ENCODE results near the gene ZNF41. TPM values are rescaled to one million over a fixed set of nuclear protein-coding genes. Genes with fewer than 3 reads are reported as not detected.

Gene ZNF41
- total RNA-seq, 1 donor from 2014 or later, result 5.7 TPM

DNA sequence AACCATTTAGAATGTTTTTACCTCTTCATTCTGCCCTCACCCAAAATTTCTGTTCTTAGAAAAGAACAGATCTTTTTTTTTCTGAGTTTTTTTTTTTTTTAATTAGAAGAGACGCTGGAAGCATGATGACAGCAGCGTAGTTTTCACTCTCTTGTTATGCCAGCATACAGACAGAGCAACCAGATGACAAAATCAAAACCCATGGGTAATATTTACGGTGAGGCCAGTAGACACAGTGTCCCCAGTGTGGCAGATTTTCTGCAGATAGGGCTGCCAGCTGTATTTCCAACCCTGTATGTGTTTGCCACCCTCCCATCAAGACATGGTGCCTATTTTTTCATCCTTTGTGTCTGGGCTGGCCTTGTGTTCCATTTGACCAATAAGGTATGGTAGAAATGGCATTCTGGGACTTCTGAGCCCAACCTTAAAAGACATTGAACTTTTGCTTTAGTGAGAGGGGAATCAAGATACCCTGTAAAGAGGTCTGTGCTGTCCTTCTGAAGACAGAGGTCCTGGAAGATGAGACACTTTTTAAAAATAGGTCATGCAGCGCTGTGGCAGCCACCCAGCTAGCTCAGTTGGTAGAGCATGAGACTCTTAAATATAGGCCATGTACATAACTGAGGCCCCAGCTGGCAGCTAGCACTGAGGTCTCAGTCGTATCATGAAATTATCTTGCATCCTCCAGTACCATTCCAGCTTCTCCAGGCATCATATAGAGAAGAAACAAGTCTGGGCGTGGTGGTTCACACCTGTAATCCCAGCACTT, 6.7 kb upstream of the ZNF41 start:
- Mint-ChIP-seq H3K27ac (ENCODE audit: unreplicated experiment) (no peak overlapping the region), H3K9me3 (ENCODE audit: unreplicated experiment) (no peaks in the 10 kb centered on the region), H3K4me1 (ENCODE audit: unreplicated experiment) (peaks cover 7% of the 10 kb centered on the region), H3K4me3 (ENCODE audit: unreplicated experiment) (no peak overlapping the region), H3K27me3 (ENCODE audit: unreplicated experiment) (no peaks in the 10 kb centered on the region), H3K36me3 (ENCODE audit: low read depth, unreplicated experiment) (no peaks in the 10 kb centered on the region)
- DNase-seq (ENCODE audit: low spot score), result no peak
- TF ChIP-seq, protein P1, sequence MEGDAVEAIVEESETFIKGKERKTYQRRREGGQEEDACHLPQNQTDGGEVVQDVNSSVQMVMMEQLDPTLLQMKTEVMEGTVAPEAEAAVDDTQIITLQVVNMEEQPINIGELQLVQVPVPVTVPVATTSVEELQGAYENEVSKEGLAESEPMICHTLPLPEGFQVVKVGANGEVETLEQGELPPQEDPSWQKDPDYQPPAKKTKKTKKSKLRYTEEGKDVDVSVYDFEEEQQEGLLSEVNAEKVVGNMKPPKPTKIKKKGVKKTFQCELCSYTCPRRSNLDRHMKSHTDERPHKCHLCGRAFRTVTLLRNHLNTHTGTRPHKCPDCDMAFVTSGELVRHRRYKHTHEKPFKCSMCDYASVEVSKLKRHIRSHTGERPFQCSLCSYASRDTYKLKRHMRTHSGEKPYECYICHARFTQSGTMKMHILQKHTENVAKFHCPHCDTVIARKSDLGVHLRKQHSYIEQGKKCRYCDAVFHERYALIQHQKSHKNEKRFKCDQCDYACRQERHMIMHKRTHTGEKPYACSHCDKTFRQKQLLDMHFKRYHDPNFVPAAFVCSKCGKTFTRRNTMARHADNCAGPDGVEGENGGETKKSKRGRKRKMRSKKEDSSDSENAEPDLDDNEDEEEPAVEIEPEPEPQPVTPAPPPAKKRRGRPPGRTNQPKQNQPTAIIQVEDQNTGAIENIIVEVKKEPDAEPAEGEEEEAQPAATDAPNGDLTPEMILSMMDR (IDR thresholded peaks at IDR 0.05; ENCODE audit: unreplicated experiment), result no peak

DNA sequence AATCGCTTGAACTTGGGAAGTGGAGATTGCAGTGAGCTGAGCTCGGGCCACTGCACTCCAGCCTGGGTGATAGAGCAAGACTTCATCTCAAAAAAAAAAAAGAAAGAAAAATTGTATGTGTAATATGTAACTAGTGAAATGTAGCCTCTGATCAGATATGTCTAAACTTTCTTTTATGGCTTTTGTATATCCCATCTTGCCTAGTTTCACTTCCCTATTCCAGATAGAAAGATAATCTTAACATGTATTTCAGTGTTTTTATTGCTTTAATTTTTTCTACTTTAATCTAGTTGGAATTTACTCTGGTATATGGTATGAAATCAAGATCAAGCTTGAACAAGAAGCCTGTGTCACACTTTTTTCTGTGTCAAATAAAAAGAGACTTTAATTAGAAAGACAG, 1.9 kb upstream of the ZNF41 start:
- Mint-ChIP-seq H3K27ac (ENCODE audit: unreplicated experiment) (peak overlapping the region; percentile 81), H3K36me3 (ENCODE audit: low read depth, unreplicated experiment) (peaks cover 5% of the 10 kb centered on the region), H3K4me3 (ENCODE audit: unreplicated experiment) (no peak overlapping the region), H3K9me3 (ENCODE audit: unreplicated experiment) (no peaks in the 10 kb centered on the region), H3K4me1 (ENCODE audit: unreplicated experiment) (peaks cover 21% of the 10 kb centered on the region), H3K27me3 (ENCODE audit: unreplicated experiment) (peaks cover 4% of the 10 kb centered on the region)
- no peak for DNase-seq (ENCODE audit: low spot score)
- TF ChIP-seq, protein P1 (IDR thresholded peaks at IDR 0.05; ENCODE audit: unreplicated experiment), result no peak

DNA sequence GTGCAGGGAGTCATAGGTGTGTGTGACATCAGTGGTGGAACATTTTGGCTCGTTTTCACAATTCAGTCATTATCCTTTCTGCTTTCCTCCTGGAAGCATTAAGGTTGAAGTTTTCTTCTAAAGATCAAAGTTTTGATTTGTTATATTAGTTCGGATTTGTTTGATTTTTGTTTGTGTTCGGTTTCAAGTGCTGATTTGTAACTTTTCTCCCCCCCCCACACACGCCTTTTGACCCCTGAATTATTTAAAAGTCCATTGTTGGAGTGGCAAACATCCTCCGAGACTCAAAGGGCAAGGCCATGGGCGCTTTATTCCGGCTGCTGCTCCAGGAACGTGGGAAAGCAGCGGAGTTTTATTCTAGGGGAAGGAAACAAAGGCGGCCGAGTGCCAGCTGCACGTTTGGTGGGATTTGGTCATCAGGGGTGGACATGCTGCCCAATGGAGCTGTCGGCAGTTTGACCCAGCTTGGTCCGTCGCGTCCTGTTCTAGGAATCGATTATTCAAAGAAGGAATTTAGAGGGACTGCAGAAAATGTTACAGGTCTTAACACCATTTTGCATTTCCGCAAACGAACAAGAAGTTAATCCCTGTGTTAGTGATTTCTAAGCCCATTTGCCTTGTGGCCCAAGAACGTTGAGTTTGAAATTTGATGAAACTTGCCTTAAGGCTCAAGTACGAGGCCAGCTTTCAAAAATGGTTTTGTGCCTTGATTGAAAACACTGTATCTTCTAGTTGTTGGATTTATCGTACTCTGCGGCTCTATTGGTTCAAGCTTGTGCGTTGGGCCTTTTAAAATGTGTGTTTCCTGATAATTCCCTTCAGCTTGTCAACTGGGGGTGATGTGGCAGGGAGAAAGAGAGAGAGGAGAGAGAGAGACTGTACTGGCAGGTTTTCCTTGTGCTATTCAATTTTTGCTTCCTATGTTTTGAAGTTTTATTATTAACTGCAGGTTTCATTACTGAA, 565 bp upstream of the ZNF41 start:
- Mint-ChIP-seq H3K4me3 (ENCODE audit: unreplicated experiment) (peak overlapping the region; percentile 90), H3K36me3 (ENCODE audit: low read depth, unreplicated experiment) (peaks cover 5% of the 10 kb centered on the region), H3K27ac (ENCODE audit: unreplicated experiment) (peak overlapping the region; percentile 97), H3K27me3 (ENCODE audit: unreplicated experiment) (peaks cover 4% of the 10 kb centered on the region), H3K9me3 (ENCODE audit: unreplicated experiment) (no peaks in the 10 kb centered on the region), H3K4me1 (ENCODE audit: unreplicated experiment) (peaks cover 21% of the 10 kb centered on the region)
- DNase-seq (ENCODE audit: low spot score), result peak; percentile 12
- TF ChIP-seq, protein P1 (IDR thresholded peaks at IDR 0.05; ENCODE audit: unreplicated experiment), result no peak

DNA sequence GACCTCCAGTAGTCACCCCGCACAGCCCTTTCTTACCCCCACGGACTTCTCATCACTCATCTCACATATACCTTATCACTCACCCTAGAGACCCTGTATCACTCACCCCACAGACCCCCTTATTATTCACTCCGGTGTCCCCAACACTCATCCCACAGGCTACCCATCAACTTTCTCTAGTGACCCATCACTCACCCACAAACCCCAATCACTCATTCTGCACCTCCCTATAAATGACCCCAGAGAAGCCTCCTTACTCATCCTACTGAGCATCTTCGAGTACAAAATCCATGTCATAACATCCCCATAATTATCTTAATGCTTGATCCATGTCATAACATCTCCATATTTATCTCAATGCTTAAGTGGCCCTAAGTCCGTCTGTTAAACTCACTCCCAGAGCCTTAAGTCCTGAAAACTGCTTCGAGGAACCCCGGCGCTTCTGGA, 934 bp downstream of the ZNF41 start:
- Mint-ChIP-seq H3K27ac (ENCODE audit: unreplicated experiment) (peak overlapping the region; percentile 89), H3K4me3 (ENCODE audit: unreplicated experiment) (peak overlapping the region; percentile 93), H3K4me1 (ENCODE audit: unreplicated experiment) (peaks cover 21% of the 10 kb centered on the region), H3K27me3 (ENCODE audit: unreplicated experiment) (peaks cover 4% of the 10 kb centered on the region), H3K36me3 (ENCODE audit: low read depth, unreplicated experiment) (peaks cover 5% of the 10 kb centered on the region), H3K9me3 (ENCODE audit: unreplicated experiment) (no peaks in the 10 kb centered on the region)
- TF ChIP-seq, protein P1 (IDR thresholded peaks at IDR 0.05; ENCODE audit: unreplicated experiment), result no peak
- no peak for DNase-seq (ENCODE audit: low spot score)
